NT2/D1 (cell line): ENCODE measurements around the gene RAB11FIP3.

ENCODE experiments used
- SUZ12 ChIP-seq: IDR thresholded peaks from 2 replicates; pipeline ENCODE4 v1.6.1; 2011; ENCODE audit not compliant: insufficient read length, insufficient read depth; ENCODE audit errors: extremely low read depth
- YY1 ChIP-seq: IDR thresholded peaks from 2 replicates; pipeline ENCODE4 v1.6.1; 2011; ENCODE audit not compliant: insufficient read length, insufficient read depth
- ZNF274 ChIP-seq: IDR thresholded peaks from 2 replicates; pipeline ENCODE4 v1.6.1; 2011; ENCODE audit warnings: mild to moderate bottlenecking, low read depth, low read length

- TF ChIP-seq ZNF274, result no peak
- TF ChIP-seq YY1, result no peak
- no peak for TF ChIP-seq SUZ12
Measured at GRCh38 chr16:508884-509736, 83.7 kb downstream of the RAB11FIP3 start.
